HepG2 (cell line): ENCODE results near the gene POU2AF2. TPM values are rescaled to one million over a fixed set of nuclear protein-coding genes. Genes with fewer than 3 reads are reported as not detected.
A peak's percentile ranks its signal among the peaks of the same experiment; 100 is the strongest.

Experiments
- ARNT2 ChIP-seq: sonication (generic); formaldehyde crosslinking; IDR thresholded peaks from 2 replicates; pipeline ENCODE4 v1.8.0; 2022; ENCODE audit warnings: mild to moderate bottlenecking, low read depth, missing genetic modification reagents, moderate library complexity
- CREM ChIP-seq, 2 experiments: sonication (generic) in 1 of 2; formaldehyde crosslinking in 1 of 2; IDR thresholded peaks; 2 replicates each; pipeline versions ENCODE4 v1.4.0 to v1.6.1; 2016 to 2020; ENCODE audit warnings: antibody characterized with exemption in 1 of 2, mild to moderate bottlenecking in 1 of 2, missing genetic modification reagents in 1 of 2
- FOSL1 ChIP-seq: sonication (generic); formaldehyde crosslinking; IDR thresholded peaks from 2 replicates; pipeline ENCODE4 v1.9.0; 2021; ENCODE audit warnings: missing genetic modification reagents, borderline replicate concordance
- FOXA3 ChIP-seq: IDR thresholded peaks from 2 replicates; pipeline ENCODE4 v1.6.1; 2016; ENCODE audit warnings: missing genetic modification reagents, missing compliant biosample characterization
- HDAC2 ChIP-seq: sonication (generic); formaldehyde crosslinking; IDR thresholded peaks from 2 replicates; pipeline ENCODE4 v1.4.0; 2020; ENCODE audit warnings: missing genetic modification reagents
- ISL2 ChIP-seq: sonication (generic); formaldehyde crosslinking; IDR thresholded peaks from 2 replicates; pipeline ENCODE4 v1.5.0; 2020; ENCODE audit warnings: missing genetic modification reagents
- NFKB2 ChIP-seq: sonication (generic); formaldehyde crosslinking; IDR thresholded peaks from 2 replicates; pipeline ENCODE4 v1.4.0; 2020; ENCODE audit warnings: missing genetic modification reagents, borderline replicate concordance
- PAX8 ChIP-seq: sonication (generic); formaldehyde crosslinking; IDR thresholded peaks from 2 replicates; pipeline ENCODE4 v1.8.0; 2022; ENCODE audit warnings: mild to moderate bottlenecking, missing genetic modification reagents, borderline replicate concordance
- PHF5A ChIP-seq: IDR thresholded peaks from one replicate; pipeline ENCODE4 v1.6.1; 2018; ENCODE audit warnings: low read depth, missing genetic modification reagents; ENCODE audit not compliant: unreplicated experiment
- PITX1 ChIP-seq: sonication (generic); formaldehyde crosslinking; IDR thresholded peaks from 2 replicates; pipeline ENCODE4 v1.5.1; 2020; ENCODE audit warnings: mild to moderate bottlenecking, missing genetic modification reagents
- RBAK ChIP-seq: sonication (generic); formaldehyde crosslinking; IDR thresholded peaks from 2 replicates; pipeline ENCODE4 v1.5.1; 2020; ENCODE audit warnings: mild to moderate bottlenecking, missing genetic modification reagents
- SMARCE1 ChIP-seq: fragments of 450-650 bp; IDR thresholded peaks from 2 replicates; pipeline ENCODE4 v1.6.1; 2017; ENCODE audit warnings: borderline replicate concordance
- SMC3 ChIP-seq: IDR thresholded peaks from 2 replicates; pipeline ENCODE4 v1.6.1; 2011; ENCODE audit warnings: low read length, improper control_type of control experiment
- TBX3 ChIP-seq: fragments of 450-650 bp; IDR thresholded peaks from 2 replicates; pipeline ENCODE4 v1.6.1; 2017; ENCODE audit warnings: antibody characterized with exemption, mild to moderate bottlenecking, inconsistent platforms, borderline replicate concordance
- TCF7 ChIP-seq: sonication (generic); IDR thresholded peaks from 2 replicates; pipeline ENCODE4 v1.6.1; 2016; ENCODE audit warnings: antibody characterized with exemption, low read depth
- ZNF33A ChIP-seq: sonication (generic); formaldehyde crosslinking; IDR thresholded peaks from 2 replicates; pipeline ENCODE4 v1.5.1; 2020; ENCODE audit warnings: missing genetic modification reagents, mild to moderate bottlenecking, moderate library complexity, borderline replicate concordance
- ZNF574 ChIP-seq: sonication (generic); formaldehyde crosslinking; IDR thresholded peaks from 2 replicates; pipeline ENCODE4 v1.4.0; 2020; ENCODE audit warnings: missing genetic modification reagents
- ZNF883 ChIP-seq: sonication (generic); formaldehyde crosslinking; IDR thresholded peaks from 2 replicates; pipeline ENCODE4 v1.5.1; 2020; ENCODE audit warnings: mild to moderate bottlenecking, missing genetic modification reagents; ENCODE audit errors: not compliant biosample characterization
- polyA plus RNA-seq, 8 experiments: library from polyadenylated mRNA; depleted of rRNA in 3 of 8; stranded (reverse) in 7 of 8; unstranded in 1 of 8; fragments of >200 nt; fragmentation: Illumina TruSeq in 4 of 8; extraction: Trizol in 4 of 8; gene quantifications; 2 replicates each; pipeline versions ENCODE4 v1.2.1 to v1.2.3, GENCODE V29; 2011 to 2016; ENCODE audit warnings: low read depth in 4 of 8, missing spikeins in 1 of 8, mixed read lengths in 1 of 8; ENCODE audit not compliant: insufficient read depth in 1 of 8
- total RNA-seq, 5 experiments: library from RNA; depleted of rRNA; stranded (reverse); fragments of >200 nt; fragmentation: Illumina TruSeq; extraction: Trizol; gene quantifications; 2 replicates each; pipeline ENCODE4 v1.2.3, GENCODE V29; 2016; ENCODE audit warnings: low read depth in 1 of 5
- TF ChIP-seq, protein P1 (sequence below): sonication (generic); IDR thresholded peaks from 2 replicates; pipeline ENCODE4 v1.6.1; 2016; ENCODE audit warnings: low read depth, borderline replicate concordance
- TF ChIP-seq, protein P2 (sequence below): sonication (generic); formaldehyde crosslinking; IDR thresholded peaks from 2 replicates; pipeline ENCODE4 v1.4.0; 2020; ENCODE audit warnings: missing genetic modification reagents, mild to moderate bottlenecking, borderline replicate concordance

The POU2AF2 gene
- total and polyA plus RNA-seq, 2 of the 13 experiments (the other 11 are each of a cell fraction or from before 2014, with no cell fraction given) = 0.11 TPM; not detected in 1

DNA sequence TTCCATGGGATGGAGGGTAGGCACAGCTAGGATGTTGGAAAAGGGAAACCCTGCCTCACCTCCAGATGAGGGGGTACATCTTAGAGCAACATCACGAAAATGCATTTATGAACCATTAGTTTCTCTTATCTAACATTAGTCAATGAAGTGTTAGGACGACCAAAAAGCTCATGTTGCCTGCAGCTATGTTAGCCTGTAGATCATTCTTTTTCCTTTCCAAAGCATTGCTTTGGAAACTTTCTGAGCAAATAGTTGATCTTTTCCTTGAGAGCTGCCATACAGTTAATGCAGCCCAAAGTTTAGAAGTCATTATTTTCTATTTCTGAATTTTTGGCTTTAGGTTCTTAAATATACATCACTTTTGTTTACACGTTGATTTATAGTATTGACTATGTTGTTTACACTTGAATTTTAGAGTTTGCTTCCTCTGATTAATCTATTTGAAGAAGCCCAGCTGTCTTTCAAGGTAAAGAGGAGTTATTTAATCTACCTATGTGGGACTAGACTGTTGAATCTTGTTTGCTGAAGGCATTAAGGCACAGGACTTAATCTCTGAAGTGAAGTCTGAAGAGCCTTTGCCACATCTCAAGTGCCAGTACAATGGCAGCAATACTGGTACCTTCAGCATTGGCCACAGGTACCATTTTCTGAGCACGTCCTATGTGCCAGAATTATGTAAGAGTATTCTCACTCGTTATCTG lies 63.8 kb downstream of the POU2AF2 start (continued):
- TF ChIP-seq, protein P1, sequence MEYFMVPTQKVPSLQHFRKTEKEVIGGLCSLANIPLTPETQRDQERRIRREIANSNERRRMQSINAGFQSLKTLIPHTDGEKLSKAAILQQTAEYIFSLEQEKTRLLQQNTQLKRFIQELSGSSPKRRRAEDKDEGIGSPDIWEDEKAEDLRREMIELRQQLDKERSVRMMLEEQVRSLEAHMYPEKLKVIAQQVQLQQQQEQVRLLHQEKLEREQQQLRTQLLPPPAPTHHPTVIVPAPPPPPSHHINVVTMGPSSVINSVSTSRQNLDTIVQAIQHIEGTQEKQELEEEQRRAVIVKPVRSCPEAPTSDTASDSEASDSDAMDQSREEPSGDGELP = peak; percentile 84
- TF ChIP-seq ISL2 (CRISPR knock-in tag) (peak; percentile 68), NFKB2 (no peak), ZNF883 (CRISPR knock-in tag) (no peak), HDAC2 (CRISPR knock-in tag) (peak; percentile 27; the same call in 1 of the 2 replicates), SMC3 (no peak), PAX8 (CRISPR knock-in tag) (no peak), CREM (IDR thresholded peaks at IDR 0.05) (peak; percentile 48; the same call in 1 of the 2 replicates), CREM (CRISPR knock-in tag; IDR thresholded peaks at IDR 0.05) (no peak), TCF7 (peak; percentile 36; the same call in 1 of the 2 replicates), FOSL1 (CRISPR knock-in tag) (no peak), ZNF33A (CRISPR knock-in tag) (no peak), FOXA3 (peak; percentile 62), ARNT2 (CRISPR knock-in tag) (no peak), ZNF574 (no peak), TBX3 (peak; percentile 49; the same call in 1 of the 2 replicates), PITX1 (0 out of 2 replicates have a peak, but pooled peaks have one; percentile 49), PHF5A (CRISPR knock-in tag) (no peak), RBAK (CRISPR knock-in tag) (no peak), SMARCE1 (no peak)
- TF ChIP-seq, protein P2, sequence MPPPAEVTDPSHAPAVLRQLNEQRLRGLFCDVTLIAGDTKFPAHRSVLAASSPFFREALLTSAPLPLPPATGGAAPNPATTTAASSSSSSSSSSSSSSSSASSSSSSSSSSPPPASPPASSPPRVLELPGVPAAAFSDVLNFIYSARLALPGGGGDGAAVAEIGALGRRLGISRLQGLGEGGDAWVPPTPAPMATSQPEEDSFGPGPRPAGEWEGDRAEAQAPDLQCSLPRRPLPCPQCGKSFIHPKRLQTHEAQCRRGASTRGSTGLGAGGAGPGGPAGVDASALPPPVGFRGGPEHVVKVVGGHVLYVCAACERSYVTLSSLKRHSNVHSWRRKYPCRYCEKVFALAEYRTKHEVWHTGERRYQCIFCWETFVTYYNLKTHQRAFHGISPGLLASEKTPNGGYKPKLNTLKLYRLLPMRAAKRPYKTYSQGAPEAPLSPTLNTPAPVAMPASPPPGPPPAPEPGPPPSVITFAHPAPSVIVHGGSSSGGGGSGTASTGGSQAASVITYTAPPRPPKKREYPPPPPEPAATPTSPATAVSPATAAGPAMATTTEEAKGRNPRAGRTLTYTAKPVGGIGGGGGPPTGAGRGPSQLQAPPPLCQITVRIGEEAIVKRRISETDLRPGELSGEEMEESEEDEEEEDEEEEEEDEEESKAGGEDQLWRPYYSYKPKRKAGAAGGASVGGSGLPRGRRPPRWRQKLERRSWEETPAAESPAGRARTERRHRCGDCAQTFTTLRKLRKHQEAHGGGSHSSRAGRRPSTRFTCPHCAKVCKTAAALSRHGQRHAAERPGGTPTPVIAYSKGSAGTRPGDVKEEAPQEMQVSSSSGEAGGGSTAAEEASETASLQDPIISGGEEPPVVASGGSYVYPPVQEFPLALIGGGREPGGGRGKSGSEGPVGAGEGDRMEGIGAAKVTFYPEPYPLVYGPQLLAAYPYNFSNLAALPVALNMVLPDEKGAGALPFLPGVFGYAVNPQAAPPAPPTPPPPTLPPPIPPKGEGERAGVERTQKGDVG (CRISPR knock-in tag) = no peak
